IPS-18c (cell line): ENCODE results near the gene SAFB.
"Not testable (repeated sequence)": the region's sequence is repeated elsewhere in the genome, so short reads cannot be mapped to it uniquely, and the experiment has no call there.

Experiments used
- H3K4me3 ChIP-seq: 2 replicates; pipeline ENCODE4 v1.7.0; 2013; ENCODE audit warnings: low read depth, mild to moderate bottlenecking, low read length, moderate library complexity; ENCODE audit not compliant: insufficient read depth
- H3K9me3 ChIP-seq: one replicate; pipeline ENCODE4 v1.6.1; 2013; ENCODE audit warnings: mild to moderate bottlenecking, low read length, moderate library complexity; ENCODE audit not compliant: control insufficient read depth, insufficient read depth

Gene SAFB

GRCh38 chr19:5592531-5593342 lies 30.1 kb upstream of the SAFB start:
- no peak overlapping the region for H3K4me3 ChIP-seq
- H3K9me3 ChIP-seq: no peaks in the 10 kb centered on the region

GRCh38 chr19:5593343-5594255 lies 29.3 kb upstream of the SAFB start:
- H3K4me3 ChIP-seq: no peak overlapping the region
- H3K9me3 ChIP-seq: no peaks in the 10 kb centered on the region

GRCh38 chr19:5594521-5594950 lies 28.3 kb upstream of the SAFB start:
- Histone ChIP-seq H3K4me3 (no peak overlapping the region), H3K9me3 (no peaks in the 10 kb centered on the region)

GRCh38 chr19:5595129-5595528 lies 27.8 kb upstream of the SAFB start:
- H3K4me3 ChIP-seq: no peak overlapping the region
- H3K9me3 ChIP-seq: no peaks in the 10 kb centered on the region

GRCh38 chr19:5595745-5596144 lies 27.1 kb upstream of the SAFB start:
- no peaks in the 10 kb centered on the region for H3K9me3 ChIP-seq
- no peak overlapping the region for H3K4me3 ChIP-seq

GRCh38 chr19:5600797-5601196 lies 22.1 kb upstream of the SAFB start:
- H3K9me3 ChIP-seq: no peaks in the 10 kb centered on the region

GRCh38 chr19:5603626-5604025 lies 19.3 kb upstream of the SAFB start:
- no peak overlapping the region for H3K4me3 ChIP-seq
- H3K9me3 ChIP-seq: no peaks in the 10 kb centered on the region

More at GRCh38 chr19:5600797-5601196, 22.1 kb upstream of the SAFB start:
- no peak overlapping the region for H3K4me3 ChIP-seq

GRCh38 chr19:5605362-5605761 lies 17.5 kb upstream of the SAFB start:
- H3K9me3 ChIP-seq: no peaks in the 10 kb centered on the region
- no peak overlapping the region for H3K4me3 ChIP-seq

- Histone ChIP-seq H3K4me3 (no peak overlapping the region), H3K9me3 (no peaks in the 10 kb centered on the region)
Measured at GRCh38 chr19:5607318-5608275, 15.3 kb upstream of the SAFB start.

GRCh38 chr19:5608291-5608690 lies 14.6 kb upstream of the SAFB start:
- Histone ChIP-seq H3K4me3 (no peak overlapping the region), H3K9me3 (no peaks in the 10 kb centered on the region)

- not testable (repeated sequence) for H3K4me3 ChIP-seq, H3K9me3 ChIP-seq
Measured at GRCh38 chr19:5608766-5609165, 14.1 kb upstream of the SAFB start.

- Histone ChIP-seq H3K4me3 (no peak overlapping the region), H3K9me3 (no peaks in the 10 kb centered on the region)
Measured at GRCh38 chr19:5609881-5610448, 12.9 kb upstream of the SAFB start.

- Histone ChIP-seq H3K9me3 (no peaks in the 10 kb centered on the region), H3K4me3 (no peak overlapping the region)
Measured at GRCh38 chr19:5612891-5613865, 9.7 kb upstream of the SAFB start.

GRCh38 chr19:5615756-5616327 lies 7.0 kb upstream of the SAFB start:
- no peaks in the 10 kb centered on the region for H3K9me3 ChIP-seq
- H3K4me3 ChIP-seq: no peak overlapping the region

- Histone ChIP-seq H3K9me3 (peaks cover under 1% of the 10 kb centered on the region), H3K4me3 (no peak overlapping the region)
Measured at GRCh38 chr19:5617080-5617479, 5.8 kb upstream of the SAFB start.
